Measurements from ENCODE around the gene ARRDC1. TPM values are rescaled to one million over a fixed set of nuclear protein-coding genes. Genes with fewer than 3 reads are reported as not detected.
A peak's percentile ranks its signal among the peaks of the same experiment; 100 is the strongest.

ARRDC1 gene
- total RNA-seq, 4 donors from 2014 or later = 53.3 to 121 (median 89.6) TPM

GRCh38 chr9:137580209-137580953, 25.1 kb upstream of the ARRDC1 start:
- peaks cover 9 to 61% (median 10%) of the 10 kb centered on the region in 3 donors for H3K36me3 ChIP-seq
- 91 to 92% methylated on average over 7 to 8 of the region's 23 CpGs for WGBS, 2 donors
- peaks cover 20 to 45% (median 28%) of the 10 kb centered on the region in 3 donors for H3K4me1 ChIP-seq
- no peak overlapping the region for H3K27ac ChIP-seq
- DNase-seq = no peak
- intact Hi-C loops (cut with DNase I) = no loop called here
- H3K27me3 ChIP-seq = no peaks in the 10 kb centered on the region
- no peak overlapping the region for H3K4me3 ChIP-seq
- TF ChIP-seq POLR2A (IDR thresholded peaks at IDR 0.05) (no peak), CTCF (IDR thresholded peaks at IDR 0.05) (no peak)
- no peaks in the 10 kb centered on the region for H3K9me3 ChIP-seq

- Histone ChIP-seq H3K9me3 (no peaks in the 10 kb centered on the region), H3K27ac (no peak overlapping the region), H3K27me3 (no peaks in the 10 kb centered on the region), H3K4me3 (no peak overlapping the region), H3K4me1 (peaks cover 20 to 40% (median 27%) of the 10 kb centered on the region in 3 donors), H3K36me3 (peaks cover 12 to 61% (median 15%) of the 10 kb centered on the region in 3 donors)
- TF ChIP-seq POLR2A (IDR thresholded peaks at IDR 0.05) (no peak), CTCF (IDR thresholded peaks at IDR 0.05) (no peak)
- no peak for DNase-seq
- whole genome bisulfite sequencing, 2 donors = 100% methylated on average over 3 of the region's 4 CpGs; no CpG with 5 or more reads in 1 of the 2 donors
- intact Hi-C loops (cut with DNase I) = no loop called here
Measured at GRCh38 chr9:137580954-137581322, 24.5 kb upstream of the ARRDC1 start.

GRCh38 chr9:137581361-137582285, 23.9 kb upstream of the ARRDC1 start:
- Histone ChIP-seq H3K36me3 (peaks cover 14 to 61% (median 18%) of the 10 kb centered on the region in 3 donors), H3K27me3 (no peaks in the 10 kb centered on the region), H3K9me3 (no peaks in the 10 kb centered on the region), H3K4me3 (no peak overlapping the region), H3K27ac (no peak overlapping the region), H3K4me1 (peaks cover 20 to 33% (median 20%) of the 10 kb centered on the region in 3 donors)
- 85 to 93% methylated on average over 16 of the region's 22 CpGs for WGBS, 2 donors
- intact Hi-C loops (cut with DNase I) = no loop called here
- DNase-seq = no peak
- TF ChIP-seq CTCF (IDR thresholded peaks at IDR 0.05) = no peak
- TF ChIP-seq POLR2A (IDR thresholded peaks at IDR 0.05) = no peak

GRCh38 chr9:137582286-137582860, 23.1 kb upstream of the ARRDC1 start:
- WGBS, 2 donors = 65 to 75% methylated on average over 6 to 18 of the region's 20 CpGs
- intact Hi-C loops (cut with DNase I) = no loop called here

More at GRCh38 chr9:137582286-137582860, 23.1 kb upstream of the ARRDC1 start:
- peaks cover 22 to 67% (median 26%) of the 10 kb centered on the region in 3 donors for H3K36me3 ChIP-seq
- H3K9me3 ChIP-seq = no peaks in the 10 kb centered on the region
- H3K27me3 ChIP-seq = no peaks in the 10 kb centered on the region
- H3K4me3 ChIP-seq = no peak overlapping the region
- no peak overlapping the region for H3K27ac ChIP-seq
- peaks cover 13 to 25% (median 15%) of the 10 kb centered on the region in 3 donors for H3K4me1 ChIP-seq
- TF ChIP-seq POLR2A (IDR thresholded peaks at IDR 0.05) (no peak), CTCF (IDR thresholded peaks at IDR 0.05) (peak in 3 of 6 experiments; percentile 17 to 43 (median 27))
- no peak for DNase-seq
